Pancreas (tissue), 10 donors: ENCODE results near the gene PCDHA10. TPM values are rescaled to one million over a fixed set of nuclear protein-coding genes. Genes with fewer than 3 reads are reported as not detected.
A peak's percentile ranks its signal among the peaks of the same experiment; 100 is the strongest.
"Not testable (repeated sequence)": the region's sequence is repeated elsewhere in the genome, so short reads cannot be mapped to it uniquely, and the experiment has no call there.

Source experiments
- ATAC-seq, 4 donors: fragments of 200-7000 bp; cut with Tn5 transposase; one replicate each; pipeline versions ENCODE4 v1.8.0 to v1.9.1; 2020; ENCODE audit warnings: mild to moderate bottlenecking in 4 of 4, moderate library complexity in 4 of 4
- DNase-seq, 6 donors: peaks; one replicate each; pipeline ENCODE4 v3.0.0-alpha.2; 2020
- FAIRE-seq: peaks from 2 replicates; lab custom pipeline; 2012; peaks lifted over from hg19 to GRCh38; lab: Jason Lieb, UNC
- H3K27ac ChIP-seq, 4 donors: fragments of 200-600 bp; sonication (generic); 1 replicate in 3 of 4; 2 replicates in 1 of 4; pipeline versions ENCODE4 v1.5.0 to v1.8.0; 2020
- H3K27me3 ChIP-seq, 4 donors: fragments of 200-600 bp; one replicate each; pipeline ENCODE4 v1.8.0; 2021
- H3K36me3 ChIP-seq, 3 donors: fragments of 200-600 bp; sonication (generic) in 1 of 3; one replicate each; pipeline versions ENCODE4 v1.5.0 to v1.8.0; 2020 to 2021
- H3K4me1 ChIP-seq, 3 donors: fragments of 200-600 bp; one replicate each; pipeline ENCODE4 v1.8.0; 2021
- H3K4me3 ChIP-seq, 4 donors: fragments of 200-600 bp; sonication (generic) in 2 of 4; one replicate each; pipeline versions ENCODE4 v1.5.0 to v1.8.0; 2020 to 2021
- H3K9me3 ChIP-seq, 4 donors: fragments of 200-600 bp; one replicate each; pipeline ENCODE4 v1.8.0; 2021
- CTCF ChIP-seq, 4 donors: fragments of 200-600 bp; sonication (generic) in 3 of 4; IDR thresholded peaks; one replicate each; pipeline versions ENCODE4 v1.5.0 to v1.8.0; 2021; ENCODE audit warnings: antibody characterized with exemption in 4 of 4
- WGBS, 2 donors: extraction: QIAGEN DNeasy Blood & Tissue Kit; methylation state at CpG; one replicate each; pipeline ENCODE4 v1.1.7; 2013; 5-methylcytosine and 5-hydroxymethylcytosine counted together
- intact Hi-C, 3 donors: fragments of 100-400 bp; cut with DNase I; formaldehyde crosslinking; loops; one replicate each; pipeline versions ENCODE4 v1.11.1 to v1.14.2; 2022
- polyA plus RNA-seq, 2 donors: library from polyadenylated mRNA; stranded (reverse); fragments of 200-250 nt; gene quantifications; one replicate each; pipeline ENCODE4 v1.2.3, GENCODE V29; 2013
- total RNA-seq, 6 donors: library from RNA; stranded (reverse); fragmentation: NEBNext Ultra II Directional in 4 of 6; extraction: Animal tissue kit (Norgen Biotek cat#: 25700) in 4 of 6; gene quantifications; one replicate each; pipeline versions ENCODE4 v1.2.1 to v1.2.4, GENCODE V29; 2021 to 2023
- donor health status: healthy with polysubstance abuse.
- donor health status: DM: no; HTN: no; CAD: no; lungs with moderate emphysema.
- donor health status: DM: no; HTN: no; CAD: no.
- donor health status: control.
- donor health status: control.
- donor health status: Bipolar disorder and iron deficiency.
- donor health status: DM: yes; HTN: yes; CAD: no.
- donor health status: DM: no; HTN: no; CAD: no.
- donor health status: DM: no; HTN: no; CAD: no.
- donor health status: DM: yes; HTN: yes; CAD: no.

PCDHA10 gene
- total and polyA plus RNA-seq, 8 donors = 0.16 to 6.7 (median 1.8) TPM

- H3K4me3 ChIP-seq = peak within 1 kb of the TSS in 2 of 4 donors; percentile 13 to 20
- H3K4me1 ChIP-seq = no peaks in the 10 kb centered on the region
- H3K27me3 ChIP-seq = no peaks in the 10 kb centered on the region
- H3K9me3 ChIP-seq = no peaks in the 10 kb centered on the region
- TF ChIP-seq CTCF (IDR thresholded peaks at IDR 0.05) = no peak
- intact Hi-C loops = no loop called here
- peak in 1 of 6 donors; percentile 33 for DNase-seq
- ATAC-seq = peak in 2 of 4 donors; percentile 72 to 80
- FAIRE-seq = no peak
- H3K27ac ChIP-seq = no peak within 1 kb of the TSS
- WGBS, 2 donors = 17% methylated on average over 27 of the region's 27 CpGs
- no peaks in the 10 kb centered on the region for H3K36me3 ChIP-seq
These were observed 27.9 kb upstream of the PCDHA10 start, which contains the start of gene PCDHA6 for GRCh38 chr5:140827704-140828361. PCDHA6 (plus strand) TSS chr5:140827960; CDS start chr5:140828092, 132 bp downstream.

- Histone ChIP-seq H3K4me3 (peak overlapping the region in 2 of 4 donors; percentile 13 to 20), H3K27ac (no peak overlapping the region), H3K9me3 (no peaks in the 10 kb centered on the region), H3K36me3 (no peaks in the 10 kb centered on the region), H3K27me3 (no peaks in the 10 kb centered on the region), H3K4me1 (no peaks in the 10 kb centered on the region)
- WGBS, 2 donors = 20 to 21% methylated on average over 12 to 18 of the region's 18 CpGs
- no peak for DNase-seq
- no peak for FAIRE-seq
- peak in 3 of 4 donors; percentile 43 to 48 (median 46) for ATAC-seq
- TF ChIP-seq CTCF (IDR thresholded peaks at IDR 0.05) = no peak
- intact Hi-C loops = no loop called here
These were observed 27.3 kb upstream of the PCDHA10 start for GRCh38 chr5:140828362-140828737.

- FAIRE-seq, H3K36me3 ChIP-seq, H3K9me3 ChIP-seq, H3K27me3 ChIP-seq, H3K27ac ChIP-seq, intact Hi-C loops, ATAC-seq, H3K4me1 ChIP-seq, H3K4me3 ChIP-seq: not testable (repeated sequence)
- 32 to 33% methylated on average over 100 to 106 of the region's 106 CpGs for WGBS, 2 donors
- peak in 1 of 6 donors; percentile 41 for DNase-seq
These were observed 25.9 kb upstream of the PCDHA10 start for GRCh38 chr5:140829511-140830501.

- H3K27me3 ChIP-seq = no peaks in the 10 kb centered on the region
- H3K27ac ChIP-seq = no peak within 1 kb of the TSS
- DNase-seq = no peak
- no peaks in the 10 kb centered on the region for H3K36me3 ChIP-seq
- peaks cover 0 to 3% (median 0%) of the 10 kb centered on the region in 4 donors for H3K9me3 ChIP-seq
- 4 to 8% methylated on average over 8 of the region's 8 CpGs for WGBS, 2 donors
- intact Hi-C loops = no loop called here
- no peak for TF ChIP-seq CTCF (IDR thresholded peaks at IDR 0.05)
- ATAC-seq = peak in 1 of 4 donors; percentile 61
- H3K4me3 ChIP-seq = no peak within 1 kb of the TSS
- H3K4me1 ChIP-seq = no peaks in the 10 kb centered on the region
- FAIRE-seq = no peak
These were observed 21.7 kb upstream of the PCDHA10 start, which contains the start of gene PCDHA7 for GRCh38 chr5:140833993-140834392. PCDHA7 (plus strand) TSS chr5:140834269; CDS start chr5:140834384, 115 bp downstream.

- FAIRE-seq, H3K4me3 ChIP-seq, DNase-seq: not testable (repeated sequence)
These were observed 21.2 kb upstream of the PCDHA10 start for GRCh38 chr5:140834439-140835008.

More at GRCh38 chr5:140834439-140835008, 21.2 kb upstream of the PCDHA10 start:
- peak in 1 of 4 donors; percentile 41 for ATAC-seq
- H3K27ac ChIP-seq, H3K9me3 ChIP-seq, H3K36me3 ChIP-seq, H3K4me1 ChIP-seq, H3K27me3 ChIP-seq, intact Hi-C loops: not testable (repeated sequence)
- WGBS, 2 donors = 13 to 15% methylated on average over 26 of the region's 38 CpGs
